PC-3 (cell line): ENCODE measurements around the gene TNNC2.

Source experiments
- CTCF ChIP-seq: fragments of 300-600 bp; sonication (generic); conservative IDR thresholded peaks from 2 replicates; pipeline ENCODE4 v1.5.1; 2017; ENCODE audit warnings: antibody characterized with exemption, low read depth, mild to moderate bottlenecking, low read length
- EZH2 ChIP-seq: fragments of 300-600 bp; sonication (generic); IDR thresholded peaks from one replicate; pipeline ENCODE4 v1.6.1; 2017; ENCODE audit warnings: antibody characterized with exemption, mild to moderate bottlenecking, low read length; ENCODE audit not compliant: unreplicated experiment

- no peak for TF ChIP-seq CTCF
- no peak for TF ChIP-seq EZH2
Measured at GRCh38 chr20:45779011-45779915, 47.8 kb downstream of the TNNC2 start.
